GM18526 (cell line): ENCODE measurements around the gene RPLP1.

Source experiments
- POLR2A ChIP-seq: IDR thresholded peaks from 3 replicates; pipeline ENCODE4 v1.6.1; 2011; ENCODE audit not compliant: insufficient read length; ENCODE audit errors: extremely low read depth

RPLP1 gene

GRCh38 chr15:69457304-69458280, 5.0 kb downstream of the RPLP1 start:
- peak; percentile 21 for TF ChIP-seq POLR2A

GRCh38 chr15:69459066-69459465, 6.4 kb downstream of the RPLP1 start:
- no peak for TF ChIP-seq POLR2A

GRCh38 chr15:69460481-69460880, 7.9 kb downstream of the RPLP1 start:
- TF ChIP-seq POLR2A: no peak

GRCh38 chr15:69462030-69462492, 9.4 kb downstream of the RPLP1 start:
- no peak for TF ChIP-seq POLR2A

- peak; percentile 55 for TF ChIP-seq POLR2A
Measured at GRCh38 chr15:69462493-69463181, 10.0 kb downstream of the RPLP1 start.

- no peak for TF ChIP-seq POLR2A
Measured at GRCh38 chr15:69463182-69463756, 10.7 kb downstream of the RPLP1 start.

- no peak for TF ChIP-seq POLR2A
Measured at GRCh38 chr15:69465253-69465652, 12.6 kb downstream of the RPLP1 start.

- TF ChIP-seq POLR2A: no peak
Measured at GRCh38 chr15:69466733-69467132, 14.1 kb downstream of the RPLP1 start.

- no peak for TF ChIP-seq POLR2A
Measured at GRCh38 chr15:69467636-69468035, 15.0 kb downstream of the RPLP1 start.

- no peak for TF ChIP-seq POLR2A
Measured at GRCh38 chr15:69468241-69469121, 15.9 kb downstream of the RPLP1 start.

- no peak for TF ChIP-seq POLR2A
Measured at GRCh38 chr15:69469467-69470201, 17.0 kb downstream of the RPLP1 start.

GRCh38 chr15:69472046-69472445, 19.4 kb downstream of the RPLP1 start:
- TF ChIP-seq POLR2A: no peak

GRCh38 chr15:69472562-69472961, 19.9 kb downstream of the RPLP1 start:
- TF ChIP-seq POLR2A: no peak

- no peak for TF ChIP-seq POLR2A
Measured at GRCh38 chr15:69474291-69474690, 21.7 kb downstream of the RPLP1 start.

GRCh38 chr15:69474846-69475455, 22.3 kb downstream of the RPLP1 start:
- no peak for TF ChIP-seq POLR2A
